DND-41 (cell line): Measurements from ENCODE around the gene CYP46A1.

Source experiments
- ATAC-seq: fragments of 200-7000 bp; cut with Tn5 transposase; 3 replicates; pipeline ENCODE4 v1.9.1; 2021; ENCODE audit warnings: low read depth; ENCODE audit not compliant: insufficient read depth
- DNase-seq: peaks from one replicate; pipeline ENCODE4 v3.0.0-alpha.2; 2020
- H2AFZ ChIP-seq: 2 replicates; pipeline ENCODE4 v1.6.0; 2012; ENCODE audit warnings: low read depth, low read length
- H3K27ac ChIP-seq: 2 replicates; pipeline ENCODE4 v1.5.1; 2012; ENCODE audit warnings: low read length, inconsistent platforms
- H3K27me3 ChIP-seq: fragments of 200-600 bp; sonication (generic); 2 replicates; pipeline ENCODE4 v1.6.0; 2012; ENCODE audit warnings: low read length, mild to moderate bottlenecking, inconsistent platforms; ENCODE audit not compliant: insufficient read depth, poor library complexity
- H3K36me3 ChIP-seq: 2 replicates; pipeline ENCODE4 v1.5.1; 2012; ENCODE audit warnings: low read length, inconsistent platforms; ENCODE audit not compliant: insufficient read depth
- H3K4me1 ChIP-seq: 2 replicates; pipeline ENCODE4 v1.5.1; 2012; ENCODE audit warnings: mild to moderate bottlenecking, low read length; ENCODE audit not compliant: insufficient read depth
- H3K4me2 ChIP-seq: 2 replicates; pipeline ENCODE4 v1.6.0; 2012; ENCODE audit warnings: mild to moderate bottlenecking, moderate library complexity, low read length, inconsistent platforms; ENCODE audit not compliant: insufficient read depth
- H3K4me3 ChIP-seq, 2 experiments: fragments of 200-600 bp in 1 of 2; shearing (Covaris generic) in 1 of 2; 2 replicates each; pipeline ENCODE4 v1.5.1; 2012 to 2016; ENCODE audit warnings: inconsistent platforms in 2 of 2, low read length in 2 of 2, mild to moderate bottlenecking in 2 of 2, low read depth in 1 of 2, moderate library complexity in 1 of 2
- H3K79me2 ChIP-seq: 2 replicates; pipeline ENCODE4 v1.6.0; 2012; ENCODE audit warnings: low read length, inconsistent platforms; ENCODE audit not compliant: insufficient read depth
- H3K9ac ChIP-seq: 2 replicates; pipeline ENCODE4 v1.6.0; 2012; ENCODE audit warnings: low read depth, mild to moderate bottlenecking, inconsistent platforms, low read length, moderate library complexity
- H3K9me3 ChIP-seq: 2 replicates; pipeline ENCODE4 v1.5.1; 2012; ENCODE audit warnings: low read length, moderate library complexity, mild to moderate bottlenecking, inconsistent platforms; ENCODE audit not compliant: insufficient read depth, severe bottlenecking
- H4K20me1 ChIP-seq: 2 replicates; pipeline ENCODE4 v1.6.0; 2012; ENCODE audit warnings: low read length; ENCODE audit not compliant: insufficient read depth
- EZH2 ChIP-seq: IDR thresholded peaks from 3 replicates; pipeline ENCODE4 v1.6.1; 2012; ENCODE audit warnings: borderline replicate concordance, low read depth, mild to moderate bottlenecking, moderate library complexity, low read length, inconsistent platforms; ENCODE audit not compliant: severe bottlenecking
- TF ChIP-seq, protein P1 (sequence below): IDR thresholded peaks from 2 replicates; pipeline ENCODE4 v1.5.1; 2012; ENCODE audit warnings: borderline replicate concordance, low read length, moderate library complexity, mild to moderate bottlenecking; ENCODE audit not compliant: poor library complexity, severe bottlenecking; ENCODE audit errors: extremely low read depth

Gene CYP46A1

DNA sequence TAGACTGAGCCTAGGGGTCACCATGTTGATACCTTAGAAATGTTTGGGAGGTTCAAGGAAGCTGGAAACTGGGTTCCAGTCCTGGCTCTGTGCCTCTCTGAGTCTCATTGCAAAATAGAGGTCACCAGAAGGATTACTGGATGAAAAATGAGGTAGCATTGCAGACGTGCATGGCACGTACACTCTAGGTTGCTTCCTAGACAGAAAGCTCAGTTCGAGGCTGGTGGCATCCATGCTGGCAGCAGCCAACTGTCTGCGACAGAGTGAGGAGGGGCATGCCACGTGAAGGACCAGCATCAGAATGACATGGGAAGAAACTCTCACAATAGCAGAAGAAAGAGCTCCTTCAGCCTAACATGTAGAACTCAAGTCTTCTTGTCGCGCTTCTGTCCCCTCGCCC is 4.6 kb upstream of the CYP46A1 start:
- DNase-seq, result no peak
- no peaks in the 10 kb centered on the region for H3K79me2 ChIP-seq
- H3K36me3 ChIP-seq, result no peaks in the 10 kb centered on the region
- TF ChIP-seq, protein P1, sequence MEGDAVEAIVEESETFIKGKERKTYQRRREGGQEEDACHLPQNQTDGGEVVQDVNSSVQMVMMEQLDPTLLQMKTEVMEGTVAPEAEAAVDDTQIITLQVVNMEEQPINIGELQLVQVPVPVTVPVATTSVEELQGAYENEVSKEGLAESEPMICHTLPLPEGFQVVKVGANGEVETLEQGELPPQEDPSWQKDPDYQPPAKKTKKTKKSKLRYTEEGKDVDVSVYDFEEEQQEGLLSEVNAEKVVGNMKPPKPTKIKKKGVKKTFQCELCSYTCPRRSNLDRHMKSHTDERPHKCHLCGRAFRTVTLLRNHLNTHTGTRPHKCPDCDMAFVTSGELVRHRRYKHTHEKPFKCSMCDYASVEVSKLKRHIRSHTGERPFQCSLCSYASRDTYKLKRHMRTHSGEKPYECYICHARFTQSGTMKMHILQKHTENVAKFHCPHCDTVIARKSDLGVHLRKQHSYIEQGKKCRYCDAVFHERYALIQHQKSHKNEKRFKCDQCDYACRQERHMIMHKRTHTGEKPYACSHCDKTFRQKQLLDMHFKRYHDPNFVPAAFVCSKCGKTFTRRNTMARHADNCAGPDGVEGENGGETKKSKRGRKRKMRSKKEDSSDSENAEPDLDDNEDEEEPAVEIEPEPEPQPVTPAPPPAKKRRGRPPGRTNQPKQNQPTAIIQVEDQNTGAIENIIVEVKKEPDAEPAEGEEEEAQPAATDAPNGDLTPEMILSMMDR, result no peak
- TF ChIP-seq EZH2, result no peak
- H2AFZ ChIP-seq, result no peak overlapping the region
- peaks cover 7% of the 10 kb centered on the region for H3K9me3 ChIP-seq
- H4K20me1 ChIP-seq, result peaks cover under 1% of the 10 kb centered on the region; the same call in 1 of the 2 replicates
- no peak overlapping the region for H3K27ac ChIP-seq
- H3K9ac ChIP-seq, result no peak overlapping the region
- peaks cover 16% of the 10 kb centered on the region for H3K4me1 ChIP-seq
- no peak overlapping the region for H3K4me2 ChIP-seq
- H3K4me3 ChIP-seq, result no peak overlapping the region
- no peak for ATAC-seq
- peaks cover 2% of the 10 kb centered on the region for H3K27me3 ChIP-seq

DNA sequence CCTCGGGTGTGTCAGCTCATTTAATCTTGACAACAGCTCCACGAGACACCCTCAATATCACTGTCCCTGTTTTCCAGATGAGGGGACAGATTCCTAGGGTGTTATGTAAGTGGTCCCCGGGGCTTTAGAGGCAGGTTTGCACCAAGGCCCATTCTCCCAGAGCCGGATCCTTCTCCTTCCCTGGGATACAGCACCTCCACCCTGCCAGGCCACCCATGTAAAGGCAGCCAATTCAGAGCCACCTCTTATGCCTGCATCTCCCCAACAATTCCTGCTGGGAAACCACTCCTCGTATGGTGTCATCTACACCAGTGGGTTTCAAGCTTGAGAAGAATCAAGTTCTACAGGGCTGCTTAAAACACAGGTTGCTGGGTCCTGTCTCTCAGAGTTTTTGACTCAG is 4.1 kb upstream of the CYP46A1 start:
- H2AFZ ChIP-seq, result no peak overlapping the region
- H3K27me3 ChIP-seq, result peaks cover 5% of the 10 kb centered on the region
- no peaks in the 10 kb centered on the region for H3K79me2 ChIP-seq
- no peak for TF ChIP-seq EZH2
- TF ChIP-seq, protein P1, result no peak
- H3K4me1 ChIP-seq, result peaks cover 19% of the 10 kb centered on the region
- no peaks in the 10 kb centered on the region for H3K36me3 ChIP-seq
- H3K9ac ChIP-seq, result no peak overlapping the region
- ATAC-seq (no peak), DNase-seq (no peak)
- H4K20me1 ChIP-seq, result peaks cover 4% of the 10 kb centered on the region
- no peak overlapping the region for H3K27ac ChIP-seq
- H3K9me3 ChIP-seq, result peaks cover 7% of the 10 kb centered on the region
- H3K4me3 ChIP-seq, result no peak overlapping the region
- no peak overlapping the region for H3K4me2 ChIP-seq

DNA sequence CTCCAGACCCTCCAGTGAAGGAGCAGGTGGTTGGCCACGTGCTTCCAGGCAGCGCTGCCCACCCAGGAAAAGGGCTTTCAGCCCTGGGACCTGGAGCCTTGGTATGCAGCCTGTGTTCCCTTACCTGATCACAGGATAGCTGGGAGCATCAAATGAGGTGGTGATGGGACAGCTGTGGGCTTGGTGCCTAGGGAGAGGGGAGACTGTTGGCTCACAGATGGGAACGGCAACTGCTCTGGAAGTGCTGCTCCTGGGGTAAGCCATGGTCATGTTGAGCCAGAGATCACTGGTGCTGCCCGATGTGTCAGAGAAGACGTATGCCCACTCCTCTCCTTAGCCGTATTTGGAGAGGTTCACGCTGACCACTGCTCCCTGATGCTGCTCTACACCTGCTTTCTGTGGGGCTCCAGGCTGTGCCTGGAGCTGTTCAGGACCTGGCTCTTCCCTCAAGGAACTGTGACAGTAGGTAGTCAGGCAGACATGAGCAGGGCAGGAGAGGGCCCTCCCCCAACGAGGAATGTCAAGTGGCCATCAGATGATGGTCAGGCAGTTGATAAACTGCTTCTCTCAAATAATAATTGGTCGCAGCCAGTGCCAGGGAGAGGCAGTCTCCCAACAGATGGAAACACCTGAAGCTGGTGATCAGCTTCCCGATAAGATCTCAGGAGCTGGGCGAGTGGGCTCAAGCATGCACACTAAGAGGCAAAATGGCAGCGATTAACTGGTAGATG is 2.8 kb upstream of the CYP46A1 start:
- peaks cover 16% of the 10 kb centered on the region for H3K27me3 ChIP-seq
- no peak overlapping the region for H3K4me2 ChIP-seq
- peaks cover 4% of the 10 kb centered on the region for H4K20me1 ChIP-seq
- TF ChIP-seq EZH2, result no peak
- TF ChIP-seq, protein P1, result no peak
- H3K4me1 ChIP-seq, result peaks cover 19% of the 10 kb centered on the region
- H3K27ac ChIP-seq, result no peak overlapping the region
- no peak overlapping the region for H2AFZ ChIP-seq
- H3K36me3 ChIP-seq, result no peaks in the 10 kb centered on the region
- H3K4me3 ChIP-seq, result no peak overlapping the region
- no peaks in the 10 kb centered on the region for H3K79me2 ChIP-seq
- H3K9ac ChIP-seq, result no peak overlapping the region
- no peak for DNase-seq
- peaks cover 7% of the 10 kb centered on the region for H3K9me3 ChIP-seq
- ATAC-seq, result no peak
